GM23338 (cell line): ENCODE measurements around the gene CRADD.

Source experiments
- CREB1 ChIP-seq: fragments of 250-450 bp; sonication (Bioruptor Pico); IDR thresholded peaks from 2 replicates; pipeline ENCODE4 v1.5.0; 2020; ENCODE audit warnings: low read depth, mild to moderate bottlenecking, moderate library complexity
- CTCF ChIP-seq, 2 experiments: fragments of 200-600 bp in 1 of 2; sonication (generic) in 1 of 2; conservative IDR thresholded peaks; 2 replicates each; pipeline versions ENCODE4 v1.5.1 to v1.6.1; 2016 to 2017; ENCODE audit warnings: antibody characterized with exemption in 2 of 2, low read depth in 2 of 2, mild to moderate bottlenecking in 2 of 2, moderate library complexity in 1 of 2
- ETS1 ChIP-seq: IDR thresholded peaks from 2 replicates; pipeline ENCODE4 v1.6.1; 2016; ENCODE audit warnings: antibody characterized with exemption
- EZH2 ChIP-seq: fragments of 200-600 bp; sonication (generic); IDR thresholded peaks from one replicate; pipeline ENCODE4 v1.8.0; 2017; ENCODE audit warnings: antibody characterized with exemption, mild to moderate bottlenecking, low read depth; ENCODE audit not compliant: unreplicated experiment
- EZH2phosphoT487 ChIP-seq: fragments of 200-600 bp; sonication (generic); IDR thresholded peaks from one replicate; pipeline ENCODE4 v1.8.1; 2018; ENCODE audit warnings: antibody characterized with exemption; ENCODE audit not compliant: unreplicated experiment
- JUNB ChIP-seq: IDR thresholded peaks from one replicate; pipeline ENCODE4 v1.6.1; 2016; ENCODE audit warnings: antibody characterized with exemption; ENCODE audit not compliant: unreplicated experiment
- NANOG ChIP-seq: IDR thresholded peaks from 2 replicates; pipeline ENCODE4 v1.6.1; 2016; ENCODE audit warnings: antibody characterized with exemption, borderline replicate concordance
- POLR2AphosphoS5 ChIP-seq: IDR thresholded peaks from 2 replicates; pipeline ENCODE4 v1.6.1; 2016; ENCODE audit warnings: antibody characterized with exemption, low read depth
- REST ChIP-seq: IDR thresholded peaks from one replicate; pipeline ENCODE4 v1.6.1; 2018; ENCODE audit warnings: antibody characterized with exemption; ENCODE audit not compliant: unreplicated experiment
- STAT1 ChIP-seq: IDR thresholded peaks from one replicate; pipeline ENCODE4 v1.6.1; 2016; ENCODE audit warnings: antibody characterized with exemption; ENCODE audit not compliant: unreplicated experiment
- ZNF331 ChIP-seq: fragments of 250-450 bp; sonication (Bioruptor Pico); IDR thresholded peaks from 2 replicates; pipeline ENCODE4 v1.5.0; 2020; ENCODE audit warnings: low read depth, mild to moderate bottlenecking, moderate library complexity

- TF ChIP-seq CTCF (conservative IDR thresholded peaks at IDR 0.05; ENCODE audit: low read depth in 2 of 2): no peak
- no peak for TF ChIP-seq POLR2AphosphoS5
- no peak for TF ChIP-seq CREB1
- TF ChIP-seq EZH2: no peak
- no peak for TF ChIP-seq REST
- TF ChIP-seq JUNB: no peak
- no peak for TF ChIP-seq EZH2phosphoT487
- TF ChIP-seq STAT1: no peak
- no peak for TF ChIP-seq NANOG
- no peak for TF ChIP-seq ETS1
- TF ChIP-seq ZNF331: no peak
These were observed 9.5 kb upstream of the CRADD start for GRCh38 chr12:93667672-93668071.
